Stimulated activated CD4-positive, alpha-beta T cell treated with anti-CD3 and anti-CD28 coated beads, Interleukin-4, amount 100 ng/mL, for 24 hours (primary cell): ENCODE measurements around the gene DPYSL4.

Source experiments
- DNase-seq: peaks from one replicate; pipeline ENCODE4 v3.0.0-alpha.2; 2020

DPYSL4 gene

GRCh38 chr10:132197271-132198067 is 10.7 kb downstream of the DPYSL4 start:
- DNase-seq: no peak

GRCh38 chr10:132198068-132198370 is 11.3 kb downstream of the DPYSL4 start:
- DNase-seq: no peak

GRCh38 chr10:132198381-132199181 is 11.8 kb downstream of the DPYSL4 start:
- no peak for DNase-seq

- no peak for DNase-seq
Measured at GRCh38 chr10:132199268-132199853, 12.6 kb downstream of the DPYSL4 start.

- no peak for DNase-seq
Measured at GRCh38 chr10:132199854-132200311, 13.1 kb downstream of the DPYSL4 start.

- no peak for DNase-seq
Measured at GRCh38 chr10:132200344-132201110, 13.8 kb downstream of the DPYSL4 start.

GRCh38 chr10:132201111-132201969 is 14.6 kb downstream of the DPYSL4 start:
- no peak for DNase-seq

GRCh38 chr10:132202070-132202970 is 15.6 kb downstream of the DPYSL4 start:
- no peak for DNase-seq

GRCh38 chr10:132203256-132204077 is 16.7 kb downstream of the DPYSL4 start:
- DNase-seq: no peak

GRCh38 chr10:132204078-132204780 is 17.5 kb downstream of the DPYSL4 start:
- DNase-seq: no peak

GRCh38 chr10:132204781-132205473 is 18.2 kb downstream of the DPYSL4 start:
- no peak for DNase-seq

GRCh38 chr10:132205650-132206376 is 19.1 kb downstream of the DPYSL4 start:
- no peak for DNase-seq

GRCh38 chr10:132206377-132206745 is 19.6 kb downstream of the DPYSL4 start:
- DNase-seq: no peak

GRCh38 chr10:132206806-132207535 is 20.2 kb downstream of the DPYSL4 start:
- DNase-seq: no peak

- no peak for DNase-seq
Measured at GRCh38 chr10:132207536-132208461, 21.1 kb downstream of the DPYSL4 start.

- DNase-seq: no peak
Measured at GRCh38 chr10:132208462-132209050, 21.8 kb downstream of the DPYSL4 start.
